Measurements from ENCODE around the gene GTF3C4. TPM values are rescaled to one million over a fixed set of nuclear protein-coding genes. Genes with fewer than 3 reads are reported as not detected.

GTF3C4 gene
- total RNA-seq, 1 donor from 2014 or later: 21.3 TPM

- Histone ChIP-seq H3K4me3 (ENCODE audit: low read depth, low read length) (no peak overlapping the region), H3K27me3 (ENCODE audit: control insufficient read depth, insufficient read depth, low read length) (peaks cover 40% of the 10 kb centered on the region), H3K36me3 (ENCODE audit: control insufficient read depth, insufficient read depth, low read length) (no peaks in the 10 kb centered on the region)
- DNase-seq (ENCODE audit: low read depth): no peak
- TF ChIP-seq CTCF (IDR thresholded peaks at IDR 0.05; ENCODE audit: insufficient read depth, low read length, poor library complexity, severe bottlenecking): no peak
Observed at GRCh38 chr9:132740526-132741309, 70.5 kb downstream of the GTF3C4 start.

GRCh38 chr9:132742821-132743311, 72.6 kb downstream of the GTF3C4 start:
- no peak for DNase-seq (ENCODE audit: low read depth)
- Histone ChIP-seq H3K36me3 (ENCODE audit: control insufficient read depth, insufficient read depth, low read length) (no peaks in the 10 kb centered on the region), H3K27me3 (ENCODE audit: control insufficient read depth, insufficient read depth, low read length) (peaks cover 49% of the 10 kb centered on the region), H3K4me3 (ENCODE audit: low read depth, low read length) (no peak overlapping the region)
- no peak for TF ChIP-seq CTCF (IDR thresholded peaks at IDR 0.05; ENCODE audit: insufficient read depth, low read length, poor library complexity, severe bottlenecking)

- TF ChIP-seq CTCF (IDR thresholded peaks at IDR 0.05; ENCODE audit: insufficient read depth, low read length, poor library complexity, severe bottlenecking): no peak
Observed at GRCh38 chr9:132743931-132744479, 73.7 kb downstream of the GTF3C4 start.

More at GRCh38 chr9:132743931-132744479, 73.7 kb downstream of the GTF3C4 start:
- no peak overlapping the region for H3K4me3 ChIP-seq (ENCODE audit: low read depth, low read length)
- H3K36me3 ChIP-seq (ENCODE audit: control insufficient read depth, insufficient read depth, low read length): no peaks in the 10 kb centered on the region
- no peak for DNase-seq (ENCODE audit: low read depth)
- peaks cover 49% of the 10 kb centered on the region for H3K27me3 ChIP-seq (ENCODE audit: control insufficient read depth, insufficient read depth, low read length)

Other genes starting within 250 kb of the GTF3C4 start
- gene BARHL1, start 87.9 kb upstream of the GTF3C4 start, total RNA-seq: not detected in 2 replicates
- 15.1 and 23.6 TPM in 2 replicates for gene DDX31, start 481 bp upstream of the GTF3C4 start, total RNA-seq
- 1.6 and 2.0 TPM in 2 replicates for gene AK8, start 207.8 kb downstream of the GTF3C4 start, total RNA-seq
- 4.0 and 6.9 TPM in 2 replicates for gene SPACA9, start 208.4 kb downstream of the GTF3C4 start, total RNA-seq